Right lobe of liver (tissue), 4 donors: ENCODE data around the gene DNAH10.

Source experiments
- POLR2A ChIP-seq: fragments of 450-650 bp; IDR thresholded peaks from one replicate; pipeline ENCODE4 v1.6.1; 2017; ENCODE audit warnings: antibody characterized with exemption, mild to moderate bottlenecking
- TF ChIP-seq, protein P1 (sequence below), 4 donors: fragments of 200-600 bp in 3 of 4; fragments of 450-650 bp in 1 of 4; IDR thresholded peaks; one replicate each; pipeline versions ENCODE4 v1.5.1 to v1.8.0; 2016 to 2022; ENCODE audit warnings: antibody characterized with exemption in 4 of 4, mild to moderate bottlenecking in 2 of 4
- donor health status: DM: no; HTN: no; CAD: no.
- donor health status: DM: no; HTN: no; CAD: no.
- donor health status: DM: no; HTN: yes; CAD: no.

DNA sequence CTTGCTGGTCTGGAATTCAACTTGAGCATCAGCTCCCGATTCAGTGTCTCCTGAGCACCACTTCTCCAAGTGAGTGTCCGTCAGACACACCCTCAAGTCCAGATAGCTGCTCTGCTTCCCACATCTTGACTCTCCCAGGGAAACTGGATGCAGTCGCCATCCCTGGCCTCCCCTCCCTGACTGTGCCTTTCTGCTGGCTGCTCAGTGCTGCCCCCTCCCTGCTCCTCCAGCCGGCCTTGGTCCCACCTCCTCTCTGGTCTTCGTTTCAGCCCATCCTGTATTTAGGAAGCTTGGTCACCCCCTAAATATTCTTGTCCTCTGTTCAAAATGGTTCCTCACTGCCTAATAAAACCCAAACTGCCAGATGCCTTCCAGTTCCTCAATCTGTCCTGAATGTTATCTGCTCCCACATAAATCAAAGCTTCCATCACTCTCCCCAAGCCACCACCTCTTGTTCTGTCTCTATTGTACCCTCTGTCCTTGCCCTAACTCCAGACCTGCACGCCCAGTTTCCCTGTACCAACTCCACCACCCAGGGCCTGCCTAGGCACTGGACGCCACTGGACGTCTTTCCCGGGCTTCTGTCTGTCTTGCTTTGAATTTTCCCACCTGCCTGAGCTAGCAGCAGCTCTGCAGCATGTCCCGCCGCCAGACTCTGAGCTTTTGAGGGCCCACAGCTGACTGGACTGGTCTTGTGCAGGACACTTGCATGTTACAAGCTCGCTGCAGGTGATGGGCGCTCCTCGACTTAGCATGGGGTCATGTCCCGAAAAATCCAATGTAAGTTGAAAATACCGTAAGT, 176.8 kb downstream of the DNAH10 start:
- TF ChIP-seq, protein P1, sequence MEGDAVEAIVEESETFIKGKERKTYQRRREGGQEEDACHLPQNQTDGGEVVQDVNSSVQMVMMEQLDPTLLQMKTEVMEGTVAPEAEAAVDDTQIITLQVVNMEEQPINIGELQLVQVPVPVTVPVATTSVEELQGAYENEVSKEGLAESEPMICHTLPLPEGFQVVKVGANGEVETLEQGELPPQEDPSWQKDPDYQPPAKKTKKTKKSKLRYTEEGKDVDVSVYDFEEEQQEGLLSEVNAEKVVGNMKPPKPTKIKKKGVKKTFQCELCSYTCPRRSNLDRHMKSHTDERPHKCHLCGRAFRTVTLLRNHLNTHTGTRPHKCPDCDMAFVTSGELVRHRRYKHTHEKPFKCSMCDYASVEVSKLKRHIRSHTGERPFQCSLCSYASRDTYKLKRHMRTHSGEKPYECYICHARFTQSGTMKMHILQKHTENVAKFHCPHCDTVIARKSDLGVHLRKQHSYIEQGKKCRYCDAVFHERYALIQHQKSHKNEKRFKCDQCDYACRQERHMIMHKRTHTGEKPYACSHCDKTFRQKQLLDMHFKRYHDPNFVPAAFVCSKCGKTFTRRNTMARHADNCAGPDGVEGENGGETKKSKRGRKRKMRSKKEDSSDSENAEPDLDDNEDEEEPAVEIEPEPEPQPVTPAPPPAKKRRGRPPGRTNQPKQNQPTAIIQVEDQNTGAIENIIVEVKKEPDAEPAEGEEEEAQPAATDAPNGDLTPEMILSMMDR (IDR thresholded peaks at IDR 0.05): no peak
- no peak for TF ChIP-seq POLR2A
